K562 (cell line): Measurements from ENCODE around the gene SLAIN1. TPM values are rescaled to one million over a fixed set of nuclear protein-coding genes. Genes with fewer than 3 reads are reported as not detected.

Source experiments
- ATAC-seq: fragments of 200-7000 bp; cut with Tn5 transposase; 3 replicates; pipeline ENCODE4 v1.9.1; 2020; ENCODE audit warnings: moderate library complexity
- BruUV-seq: library from RNA; stranded (reverse); fragments of 400-500 nt; replicated peaks from 2 replicates; lab custom pipeline; 2021; lab: Mats Ljungman, UMichigan
- CTCF ChIA-PET: fragments of 300-600 bp; formaldehyde crosslinking; extraction: SDS; loops from one replicate; lab custom pipeline; 2021; ENCODE audit warnings: low intra/inter-chr PET ratio; lab: Yijun Ruan, JAX
- POLR2A ChIA-PET: fragments of 300-600, 350-650 bp; sonication (Branson Sonifier 250); formaldehyde crosslinking; extraction: SDS; loops from one replicate; lab custom pipeline; 2021; ENCODE audit warnings: antibody characterized with exemption, inconsistent platforms; lab: Yijun Ruan, JAX
- DNase-seq, 4 experiments: peaks; one replicate each; pipeline versions ENCODE4 v3.0.0 to v3.0.0-alpha.2; 2011 to 2018; ENCODE audit warnings: low spot score in 3 of 4, mixed read lengths in 3 of 4; ENCODE audit errors: extremely low read depth in 1 of 4
- FAIRE-seq: peaks from 2 replicates; lab custom pipeline; 2011; peaks lifted over from hg19 to GRCh38; lab: Jason Lieb, UNC
- H2AFZ ChIP-seq: 2 replicates; pipeline ENCODE4 v1.6.0; 2011; ENCODE audit warnings: low read depth, low read length, control low read depth, inconsistent platforms
- H3K27ac ChIP-seq: fragments of 200-600 bp; 3 replicates; pipeline ENCODE4 v1.8.0; 2011; ENCODE audit warnings: low read depth, mild to moderate bottlenecking, control low read depth, inconsistent platforms, low read length, moderate library complexity, mixed read lengths; ENCODE audit errors: extremely low read depth
- H3K27me3 ChIP-seq, 2 experiments: fragments of 300-600 bp in 1 of 2; 2 replicates in 1 of 2; 3 replicates in 1 of 2; pipeline versions ENCODE4 v1.6.0 to v1.8.0; 2011; ENCODE audit warnings: inconsistent platforms in 2 of 2, low read length in 2 of 2, mild to moderate bottlenecking in 1 of 2, mixed read lengths in 1 of 2, moderate library complexity in 1 of 2; ENCODE audit not compliant: control insufficient read depth in 2 of 2, insufficient read depth in 2 of 2
- H3K36me3 ChIP-seq: fragments of 300-600 bp; 3 replicates; pipeline ENCODE4 v1.8.0; 2011; ENCODE audit warnings: mild to moderate bottlenecking, low read length, inconsistent platforms; ENCODE audit not compliant: control insufficient read depth, insufficient read depth
- H3K4me1 ChIP-seq, 2 experiments: fragments of 200-600 bp in 1 of 2; replicated peaks in 1 of 2; 2 replicates in 1 of 2; 3 replicates in 1 of 2; pipeline versions ENCODE4 v1.5.1 to v1.8.0; 2011; ENCODE audit warnings: inconsistent platforms in 2 of 2, low read length in 2 of 2, mild to moderate bottlenecking in 1 of 2, mixed read lengths in 1 of 2, moderate library complexity in 1 of 2; ENCODE audit not compliant: control insufficient read depth in 2 of 2, insufficient read depth in 2 of 2
- H3K4me2 ChIP-seq: 2 replicates; pipeline ENCODE4 v1.6.1; 2011; ENCODE audit warnings: low read length, control low read depth, inconsistent platforms, mixed read lengths; ENCODE audit not compliant: insufficient read depth
- H3K4me3 ChIP-seq: fragments of 200-600 bp; sonication (generic), shearing (Covaris generic); 2 replicates; pipeline ENCODE4 v1.5.1; 2016; ENCODE audit warnings: control low read depth, inconsistent platforms
- H3K79me2 ChIP-seq: fragments of 200-600 bp; 3 replicates; pipeline ENCODE4 v1.8.0; 2011; ENCODE audit warnings: low read length, inconsistent platforms; ENCODE audit not compliant: control insufficient read depth, insufficient read depth
- H3K9ac ChIP-seq, 2 experiments: 2 replicates each; pipeline versions ENCODE4 v1.6.0 to v1.6.1; 2011; ENCODE audit warnings: low read depth in 2 of 2, low read length in 2 of 2, control low read depth in 1 of 2, inconsistent platforms in 1 of 2, mild to moderate bottlenecking in 1 of 2, mixed read lengths in 1 of 2; ENCODE audit not compliant: insufficient read depth in 1 of 2
- H3K9me1 ChIP-seq: one replicate; pipeline ENCODE4 v1.6.0; 2011; ENCODE audit warnings: inconsistent platforms, mild to moderate bottlenecking, low read length, moderate library complexity; ENCODE audit not compliant: control insufficient read depth, insufficient read depth
- H3K9me3 ChIP-seq: replicated peaks from 2 replicates; pipeline ENCODE4 v1.5.1; 2011; ENCODE audit warnings: low read depth, low read length, inconsistent platforms; ENCODE audit not compliant: control insufficient read depth, insufficient read depth
- H4K20me1 ChIP-seq: replicated peaks from 2 replicates; pipeline ENCODE4 v1.6.1; 2011; ENCODE audit warnings: low read length, inconsistent platforms, mixed read lengths; ENCODE audit not compliant: control insufficient read depth, insufficient read depth
- GABPB2 ChIP-seq: fragments of 250-450 bp; sonication (Bioruptor Pico); conservative IDR thresholded peaks from 2 replicates; pipeline ENCODE4 v1.5.1; 2021; ENCODE audit warnings: mild to moderate bottlenecking
- HCFC1 ChIP-seq: IDR thresholded peaks from 2 replicates; pipeline ENCODE4 v1.6.1; 2012; ENCODE audit warnings: low read depth, low read length, improper control_type of control experiment
- JUND ChIP-seq, 2 experiments: IDR thresholded peaks; 2 replicates in 1 of 2; 3 replicates in 1 of 2; pipeline ENCODE4 v1.6.1; 2011; ENCODE audit warnings: borderline replicate concordance in 2 of 2, low read depth in 2 of 2, low read length in 2 of 2, improper control_type of control experiment in 1 of 2, missing biosample characterization in 1 of 2, missing genetic modification characterization in 1 of 2, missing genetic modification reagents in 1 of 2
- KDM5B ChIP-seq: fragments of 200-600 bp; sonication (generic); IDR thresholded peaks from 2 replicates; pipeline ENCODE4 v1.6.1; 2012; ENCODE audit warnings: low read depth, mild to moderate bottlenecking, moderate library complexity, low read length, control low read depth, inconsistent platforms; ENCODE audit not compliant: insufficient replicate concordance
- POLR2A ChIP-seq: fragments of 450-650 bp; conservative IDR thresholded peaks from 2 replicates; pipeline ENCODE4 v1.6.1; 2016
- SLC30A9 ChIP-seq: fragments of 250-450 bp; sonication (Bioruptor Pico); IDR thresholded peaks from 2 replicates; pipeline ENCODE4 v1.8.0; 2022; ENCODE audit warnings: mild to moderate bottlenecking, moderate library complexity
- TOE1 ChIP-seq, 2 experiments: fragments of 450-650 bp in 1 of 2; sonication (generic) in 1 of 2; formaldehyde crosslinking in 1 of 2; IDR thresholded peaks; 2 replicates each; pipeline versions ENCODE4 v1.7.1 to v1.8.0; 2016 to 2022; ENCODE audit warnings: borderline replicate concordance in 2 of 2, mild to moderate bottlenecking in 2 of 2, antibody characterized with exemption in 1 of 2, inconsistent platforms in 1 of 2, low read depth in 1 of 2, missing genetic modification reagents in 1 of 2, moderate library complexity in 1 of 2
- ZFP30 ChIP-seq: fragments of 250-450 bp; sonication (Bioruptor Pico); IDR thresholded peaks from 2 replicates; pipeline ENCODE4 v1.8.0; 2022; ENCODE audit warnings: moderate library complexity, mild to moderate bottlenecking, inconsistent platforms, borderline replicate concordance
- ZNF184 ChIP-seq: sonication (generic); formaldehyde crosslinking; IDR thresholded peaks from 2 replicates; pipeline ENCODE4 v1.5.0; 2020; ENCODE audit warnings: missing genetic modification reagents
- ZNF224 ChIP-seq: sonication (generic); formaldehyde crosslinking; IDR thresholded peaks from 2 replicates; pipeline ENCODE4 v1.8.0; 2022; ENCODE audit warnings: mild to moderate bottlenecking, missing genetic modification reagents
- ZNF444 ChIP-seq: fragments of 250-450 bp; sonication (Bioruptor Pico); IDR thresholded peaks from 2 replicates; pipeline ENCODE4 v1.4.0; 2020; ENCODE audit warnings: mild to moderate bottlenecking, moderate library complexity
- WGBS: fragments of 100-300 bp; shearing (Covaris generic); methylation state at CpG from one replicate; pipeline ENCODE4 v1.1.6; 2016; ENCODE audit warnings: low coverage, mixed read lengths; ENCODE audit not compliant: insufficient coverage; ENCODE audit errors: missing lambda C conversion rate; 5-methylcytosine and 5-hydroxymethylcytosine counted together
- in situ Hi-C: fragments of 300-500 bp; cut with MboI; formaldehyde crosslinking; loops from 4 replicates; pipeline ENCODE4 v1.15.0; 2018; ENCODE audit warnings: inconsistent platforms, mixed read lengths
- intact Hi-C: fragments of 100-400 bp; cut with micrococcal nuclease; formaldehyde crosslinking; loops from 2 replicates; pipeline ENCODE4 v1.14.2; 2022
- polyA plus RNA-seq, 8 experiments: library from polyadenylated mRNA; depleted of rRNA in 4 of 8; stranded (reverse) in 5 of 8; unstranded in 3 of 8; fragments of >200 nt; fragmentation: Nextera tagmentation in 2 of 8; fragmentation: Illumina TruSeq in 1 of 8; extraction: Ambion mirVana in 2 of 8; extraction: Trizol in 1 of 8; gene quantifications; 2 replicates each; pipeline versions ENCODE4 v1.2.1 to v1.2.3, GENCODE V29; 2011 to 2014; ENCODE audit warnings: inconsistent platforms in 1 of 8, missing spikeins in 1 of 8
- total RNA-seq, 7 experiments: library from RNA; depleted of rRNA in 6 of 7; stranded (reverse); fragments of >200 nt in 6 of 7; fragmentation: Illumina TruSeq in 2 of 7; extraction: Trizol in 2 of 7; gene quantifications; 2 replicates each; pipeline versions ENCODE4 v1.2.1 to v1.2.3, GENCODE V29; 2011 to 2021; ENCODE audit warnings: low replicate concordance in 1 of 7
- TF ChIP-seq, protein P1 (sequence below): sonication (generic); formaldehyde crosslinking; IDR thresholded peaks from 2 replicates; pipeline ENCODE4 v1.8.1; 2023; ENCODE audit warnings: mild to moderate bottlenecking, missing genetic modification reagents, moderate library complexity
- TF ChIP-seq, protein P2 (sequence below): sonication (generic); formaldehyde crosslinking; IDR thresholded peaks from 2 replicates; pipeline ENCODE4 v1.9.0; 2022; ENCODE audit warnings: mild to moderate bottlenecking, missing genetic modification reagents

Gene SLAIN1
- total and polyA plus RNA-seq, 9 of the 15 experiments (the other 6 are each of a cell fraction or from before 2014, with no cell fraction given) = 0.07 to 0.40 (median 0.10) TPM; not detected in 3

DNA sequence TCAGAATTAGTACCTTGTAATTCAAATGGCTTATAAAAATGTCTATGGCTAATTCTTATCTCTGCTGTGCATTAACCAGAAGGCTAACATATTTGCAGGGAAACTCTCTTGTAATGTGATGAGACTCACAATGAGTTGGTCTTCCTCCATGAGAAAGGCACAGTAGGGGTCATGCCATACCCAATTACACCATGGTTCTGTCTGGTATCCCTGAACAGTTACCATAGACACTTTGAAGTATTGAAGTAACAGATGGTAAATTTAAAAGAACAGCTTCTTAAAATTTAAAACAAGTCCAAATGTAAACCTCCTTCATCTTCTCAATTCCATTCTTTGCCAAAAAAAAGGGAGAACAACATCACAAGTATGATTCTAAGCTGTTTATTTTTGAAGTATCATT lies 22.6 kb upstream of the SLAIN1 start:
- in situ Hi-C loops = no loop called here
- no peaks in the 10 kb centered on the region for H4K20me1 ChIP-seq
- POLR2A ChIA-PET = no interaction called here

GRCh38 chr13:77678691-77679235 lies 18.7 kb upstream of the SLAIN1 start:
- no peak overlapping the region for H3K4me3 ChIP-seq
- in situ Hi-C loops = no loop called here
- TF ChIP-seq SLC30A9 (CRISPR knock-in tag) (no peak), KDM5B (no peak), GABPB2 (CRISPR knock-in tag) (no peak), ZNF444 (no peak), POLR2A (no peak), ZFP30 (CRISPR knock-in tag) (no peak), HCFC1 (no peak), ZNF224 (no peak), JUND (IDR thresholded peaks at IDR 0.05; ENCODE audit: borderline replicate concordance, low read depth, low read length) (no peak), JUND (tag; IDR thresholded peaks at IDR 0.05; ENCODE audit: borderline replicate concordance, low read depth, low read length) (no peak)
- TF ChIP-seq, protein P1, sequence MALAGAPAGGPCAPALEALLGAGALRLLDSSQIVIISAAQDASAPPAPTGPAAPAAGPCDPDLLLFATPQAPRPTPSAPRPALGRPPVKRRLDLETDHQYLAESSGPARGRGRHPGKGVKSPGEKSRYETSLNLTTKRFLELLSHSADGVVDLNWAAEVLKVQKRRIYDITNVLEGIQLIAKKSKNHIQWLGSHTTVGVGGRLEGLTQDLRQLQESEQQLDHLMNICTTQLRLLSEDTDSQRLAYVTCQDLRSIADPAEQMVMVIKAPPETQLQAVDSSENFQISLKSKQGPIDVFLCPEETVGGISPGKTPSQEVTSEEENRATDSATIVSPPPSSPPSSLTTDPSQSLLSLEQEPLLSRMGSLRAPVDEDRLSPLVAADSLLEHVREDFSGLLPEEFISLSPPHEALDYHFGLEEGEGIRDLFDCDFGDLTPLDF (CRISPR knock-in tag) = no peak
- TF ChIP-seq, protein P2, sequence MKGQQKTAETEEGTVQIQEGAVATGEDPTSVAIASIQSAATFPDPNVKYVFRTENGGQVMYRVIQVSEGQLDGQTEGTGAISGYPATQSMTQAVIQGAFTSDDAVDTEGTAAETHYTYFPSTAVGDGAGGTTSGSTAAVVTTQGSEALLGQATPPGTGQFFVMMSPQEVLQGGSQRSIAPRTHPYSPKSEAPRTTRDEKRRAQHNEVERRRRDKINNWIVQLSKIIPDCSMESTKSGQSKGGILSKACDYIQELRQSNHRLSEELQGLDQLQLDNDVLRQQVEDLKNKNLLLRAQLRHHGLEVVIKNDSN (CRISPR knock-in tag) = no peak

More for the DNA sequence above, 22.6 kb upstream of the SLAIN1 start:
- no peak overlapping the region for H3K27ac ChIP-seq
- no peaks in the 10 kb centered on the region for H3K9me1 ChIP-seq
- BruUV-seq = no TSS peak
- H3K4me3 ChIP-seq = no peak overlapping the region
- CTCF ChIA-PET = no interaction called here
- intact Hi-C loops = no loop called here
- no peaks in the 10 kb centered on the region for H3K27me3 ChIP-seq
- ATAC-seq = no peak
- H3K36me3 ChIP-seq = no peaks in the 10 kb centered on the region
- no peaks in the 10 kb centered on the region for H3K79me2 ChIP-seq
- H3K4me2 ChIP-seq = no peak overlapping the region
- TF ChIP-seq TOE1 (IDR thresholded peaks at IDR 0.05; ENCODE audit: borderline replicate concordance) (no peak), TOE1 (CRISPR knock-in tag; IDR thresholded peaks at IDR 0.05; ENCODE audit: borderline replicate concordance, low read depth) (no peak), ZNF184 (CRISPR knock-in tag) (no peak)
- no peaks in the 10 kb centered on the region for H3K4me1 ChIP-seq
- H3K9ac ChIP-seq = no peak overlapping the region
- no peak overlapping the region for H2AFZ ChIP-seq
- H3K9me3 ChIP-seq = no peaks in the 10 kb centered on the region
- no peak for FAIRE-seq
- DNase-seq = no peak

More at GRCh38 chr13:77678691-77679235, 18.7 kb upstream of the SLAIN1 start:
- no peaks in the 10 kb centered on the region for H3K79me2 ChIP-seq
- POLR2A ChIA-PET = no interaction called here
- intact Hi-C loops = no loop called here
- no peak for ATAC-seq
- H3K9ac ChIP-seq = no peak overlapping the region
- no peak overlapping the region for H3K4me2 ChIP-seq
- no peaks in the 10 kb centered on the region for H3K4me1 ChIP-seq
- CTCF ChIA-PET = no interaction called here
- no peak for DNase-seq
- BruUV-seq = no TSS peak
- no peak overlapping the region for H2AFZ ChIP-seq
- H4K20me1 ChIP-seq = no peaks in the 10 kb centered on the region
- no peaks in the 10 kb centered on the region for H3K9me1 ChIP-seq
- H3K27ac ChIP-seq = no peak overlapping the region
- H3K36me3 ChIP-seq = no peaks in the 10 kb centered on the region
- FAIRE-seq = no peak
- H3K27me3 ChIP-seq = no peaks in the 10 kb centered on the region
- H3K9me3 ChIP-seq = no peaks in the 10 kb centered on the region
- WGBS = 7% methylated on average over 5 of the region's 5 CpGs
